Measurements from ENCODE around the gene PLIN5.
"Not testable (repeated sequence)": the region's sequence is repeated elsewhere in the genome, so short reads cannot be mapped to it uniquely, and the experiment has no call there.

Gene PLIN5

GRCh38 chr19:4567584-4568071 is 32.6 kb upstream of the PLIN5 start:
- DNase-seq = peak; percentile 71

GRCh38 chr19:4566402-4567051 is 31.5 kb upstream of the PLIN5 start:
- DNase-seq = no peak

GRCh38 chr19:4563562-4563961 is 28.5 kb upstream of the PLIN5 start:
- DNase-seq = not testable (repeated sequence)

GRCh38 chr19:4562085-4562484 is 27.1 kb upstream of the PLIN5 start:
- not testable (repeated sequence) for DNase-seq

- DNase-seq = no peak
These were observed 24.5 kb upstream of the PLIN5 start, which contains the start of gene SEMA6B for GRCh38 chr19:4559569-4559968. SEMA6B (minus strand) TSS chr19:4559684; CDS start chr19:4558457, 1,227 bp downstream.

- peak; percentile 48 for DNase-seq
These were observed 23.2 kb upstream of the PLIN5 start for GRCh38 chr19:4557971-4558941.

GRCh38 chr19:4557144-4557970 is 22.3 kb upstream of the PLIN5 start:
- DNase-seq = peak; percentile 51

GRCh38 chr19:4556597-4557127 is 21.6 kb upstream of the PLIN5 start:
- DNase-seq = peak; percentile 50

DNA sequence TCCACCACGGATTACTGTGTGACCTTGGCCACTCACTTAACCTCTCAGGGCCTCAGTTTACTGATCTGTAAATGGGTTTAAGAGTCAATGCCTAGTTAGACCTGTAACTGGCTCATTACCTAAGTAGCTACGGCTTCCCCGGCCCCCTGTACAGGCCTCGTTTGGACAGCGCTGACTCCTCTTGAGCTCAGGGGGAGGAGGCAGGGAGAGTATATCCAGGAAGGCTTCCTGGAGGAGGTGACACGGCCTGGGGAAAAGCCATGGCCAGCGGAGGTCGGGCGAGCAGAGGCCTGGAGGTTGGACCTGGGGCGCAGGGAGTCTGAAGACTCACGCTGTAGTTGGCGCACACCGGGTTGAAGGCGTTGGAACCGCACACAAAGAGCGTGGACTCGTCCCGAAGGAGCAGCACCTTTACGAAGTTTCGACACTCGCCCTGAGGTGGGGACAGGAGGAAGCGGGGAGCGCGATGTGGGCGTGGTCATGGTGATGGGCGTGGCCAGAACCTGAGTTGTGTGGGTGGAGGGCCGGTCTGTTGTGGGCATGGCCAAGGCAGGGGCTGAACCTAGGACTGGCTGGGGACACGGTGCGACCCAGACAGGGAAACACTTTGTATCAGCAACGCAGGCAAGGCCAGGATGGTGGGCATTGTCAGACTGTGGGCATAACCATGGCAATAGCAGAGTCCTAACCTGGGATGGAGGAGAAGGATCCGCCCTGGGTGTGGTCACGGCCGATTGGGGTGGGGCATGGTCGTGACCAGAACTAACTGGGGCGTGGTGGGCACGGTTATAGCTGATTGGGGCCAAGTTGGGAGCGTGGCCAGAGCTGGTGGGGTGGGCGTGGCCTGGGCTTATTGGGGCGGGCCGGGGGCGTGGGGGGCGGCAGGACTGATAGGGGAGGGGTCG is 20.9 kb upstream of the PLIN5 start:
- DNase-seq = peak; percentile 17

DNA sequence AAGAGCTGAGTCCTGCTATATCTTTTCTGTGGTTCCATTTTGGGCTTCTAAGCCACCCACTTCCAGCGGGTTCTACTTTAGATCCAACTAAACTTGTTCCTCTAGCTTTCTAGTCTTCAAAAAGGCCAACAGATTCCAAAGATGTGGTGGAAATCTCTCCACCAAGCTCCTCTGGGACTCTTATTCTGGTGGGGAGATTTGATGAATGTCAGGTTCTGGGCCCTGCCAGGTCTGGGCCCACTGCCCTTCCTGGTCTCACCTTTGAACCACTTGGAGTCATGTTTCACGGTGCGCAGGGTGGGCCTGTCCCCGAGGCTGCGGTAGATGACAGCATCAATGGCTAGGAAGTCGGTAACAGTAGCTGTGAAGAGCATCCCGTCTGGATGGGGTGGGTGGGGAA is 19.7 kb upstream of the PLIN5 start:
- DNase-seq = no peak

DNA sequence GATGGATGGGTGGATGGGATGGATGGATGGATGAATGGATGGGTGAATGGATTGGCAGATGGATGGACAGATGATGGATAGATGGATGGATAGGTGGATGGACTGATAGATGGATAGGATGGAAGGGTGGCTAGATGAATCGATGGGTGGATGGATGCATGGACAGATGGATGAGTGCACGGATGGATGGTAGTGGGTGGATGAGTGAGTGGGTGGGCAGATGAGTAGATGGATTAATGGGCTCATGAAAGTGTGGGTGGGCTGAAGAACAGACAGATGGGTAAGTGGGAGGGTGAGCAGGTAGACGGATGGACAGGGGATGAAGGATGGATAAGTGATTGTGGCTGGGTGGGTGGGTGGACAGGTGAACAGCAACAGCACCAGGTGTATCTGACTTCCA is 18.8 kb upstream of the PLIN5 start:
- DNase-seq = no peak

GRCh38 chr19:4553092-4553695 is 18.2 kb upstream of the PLIN5 start:
- no peak for DNase-seq

- no peak for DNase-seq
These were observed 17.4 kb upstream of the PLIN5 start for GRCh38 chr19:4552525-4552819.

DNA sequence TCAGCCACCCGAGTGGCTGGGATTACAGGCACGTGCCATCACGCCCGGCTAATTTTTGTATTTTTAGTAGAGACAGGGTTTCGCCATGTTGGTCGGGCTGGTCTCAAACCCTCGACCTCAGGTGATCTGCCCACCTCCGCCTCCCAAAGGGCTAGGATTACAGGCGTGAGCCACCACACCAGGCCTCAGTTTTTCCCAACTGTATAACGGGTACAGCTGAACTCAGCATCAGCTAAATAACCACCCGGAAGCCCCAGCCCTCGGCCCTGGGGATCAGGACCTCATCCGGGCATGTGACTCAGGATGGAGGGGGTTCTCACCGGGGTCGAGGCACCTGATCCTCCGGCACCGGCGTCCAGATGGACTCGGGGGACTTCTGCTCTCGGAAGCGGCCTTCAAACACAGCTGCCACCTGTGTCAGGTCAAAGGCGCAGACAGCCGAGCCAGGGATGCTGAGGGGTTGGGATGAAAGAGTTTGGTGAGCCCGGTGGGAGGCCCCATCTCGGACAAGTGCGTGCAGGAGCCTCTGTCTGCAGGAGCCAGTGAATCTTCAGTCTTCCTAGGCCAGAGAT is 15.5 kb upstream of the PLIN5 start:
- DNase-seq = no peak

- no peak for DNase-seq
These were observed 15.0 kb upstream of the PLIN5 start for GRCh38 chr19:4550018-4550417.

- DNase-seq = no peak
These were observed 13.2 kb upstream of the PLIN5 start for GRCh38 chr19:4548238-4548584.

GRCh38 chr19:4547303-4548237 is 12.5 kb upstream of the PLIN5 start:
- peak; percentile 42 for DNase-seq

- no peak for DNase-seq
These were observed 9.0 kb upstream of the PLIN5 start for GRCh38 chr19:4543842-4544647.
